D721Med (cell line): ENCODE measurements around the gene TRMT1L.
"Not testable (repeated sequence)": the region's sequence is repeated elsewhere in the genome, so short reads cannot be mapped to it uniquely, and the experiment has no call there.

Source experiments
- DNase-seq: peaks from one replicate; pipeline ENCODE4 v3.0.0; 2011; ENCODE audit warnings: low spot score; ENCODE audit not compliant: insufficient read length
- FAIRE-seq: peaks from 2 replicates; lab custom pipeline; 2011; peaks lifted over from hg19 to GRCh38; lab: Jason Lieb, UNC
- TF ChIP-seq, protein P1 (sequence below): IDR thresholded peaks from 2 replicates; pipeline ENCODE4 v1.5.1; 2012; ENCODE audit warnings: mild to moderate bottlenecking, control low read depth; ENCODE audit not compliant: insufficient read depth; ENCODE audit errors: missing control alignments

TRMT1L gene, protein sequence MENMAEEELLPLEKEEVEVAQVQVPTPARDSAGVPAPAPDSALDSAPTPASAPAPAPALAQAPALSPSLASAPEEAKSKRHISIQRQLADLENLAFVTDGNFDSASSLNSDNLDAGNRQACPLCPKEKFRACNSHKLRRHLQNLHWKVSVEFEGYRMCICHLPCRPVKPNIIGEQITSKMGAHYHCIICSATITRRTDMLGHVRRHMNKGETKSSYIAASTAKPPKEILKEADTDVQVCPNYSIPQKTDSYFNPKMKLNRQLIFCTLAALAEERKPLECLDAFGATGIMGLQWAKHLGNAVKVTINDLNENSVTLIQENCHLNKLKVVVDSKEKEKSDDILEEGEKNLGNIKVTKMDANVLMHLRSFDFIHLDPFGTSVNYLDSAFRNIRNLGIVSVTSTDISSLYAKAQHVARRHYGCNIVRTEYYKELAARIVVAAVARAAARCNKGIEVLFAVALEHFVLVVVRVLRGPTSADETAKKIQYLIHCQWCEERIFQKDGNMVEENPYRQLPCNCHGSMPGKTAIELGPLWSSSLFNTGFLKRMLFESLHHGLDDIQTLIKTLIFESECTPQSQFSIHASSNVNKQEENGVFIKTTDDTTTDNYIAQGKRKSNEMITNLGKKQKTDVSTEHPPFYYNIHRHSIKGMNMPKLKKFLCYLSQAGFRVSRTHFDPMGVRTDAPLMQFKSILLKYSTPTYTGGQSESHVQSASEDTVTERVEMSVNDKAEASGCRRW

DNA sequence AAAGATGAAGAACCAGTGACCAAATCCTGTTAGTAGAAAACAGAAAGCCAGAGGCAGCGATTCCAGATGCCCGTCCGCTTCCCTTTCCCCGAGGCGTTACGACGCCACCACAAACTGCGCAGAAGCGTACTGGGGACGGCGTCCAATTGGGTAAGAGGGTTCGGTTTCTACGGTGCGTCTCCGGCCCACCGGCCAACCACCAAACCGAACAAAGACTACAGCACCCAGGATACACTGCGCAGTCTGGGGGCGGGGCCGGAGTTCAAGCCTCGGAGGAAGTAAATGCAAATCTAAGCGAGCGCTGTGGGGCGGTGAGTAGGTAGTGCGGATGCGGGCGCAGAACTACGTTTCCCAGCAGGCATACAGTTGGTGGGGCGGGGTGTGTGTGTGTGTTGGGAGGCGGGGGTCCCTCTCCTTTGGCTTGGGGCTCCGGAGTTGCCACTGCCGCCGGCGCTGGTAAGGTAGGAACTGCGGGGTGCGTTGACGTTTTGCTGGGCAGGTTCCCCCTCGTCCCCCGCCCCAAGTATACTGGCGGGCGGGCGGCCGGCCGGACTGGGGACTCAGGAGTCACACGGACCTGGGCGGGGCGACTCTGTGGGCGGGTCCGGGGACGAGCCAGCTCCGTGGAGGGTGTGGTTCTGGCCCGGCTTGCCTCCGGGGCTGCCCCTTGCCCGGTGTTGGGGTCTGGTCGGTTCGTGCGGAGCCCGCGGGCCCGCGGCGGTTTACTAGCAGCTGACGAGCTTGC is at the start of gene TRMT1L, which contains the start of gene SWT1:
Gene TRMT1L (minus strand): TSS at position 100 of the 745 bp plus-strand sequence. CDS start 241 bp downstream, outside the sequence.
Gene SWT1 (plus strand): TSS at position 314 of the 745 bp plus-strand sequence. CDS start 3,675 bp downstream, outside the sequence.
- TF ChIP-seq, protein P1, sequence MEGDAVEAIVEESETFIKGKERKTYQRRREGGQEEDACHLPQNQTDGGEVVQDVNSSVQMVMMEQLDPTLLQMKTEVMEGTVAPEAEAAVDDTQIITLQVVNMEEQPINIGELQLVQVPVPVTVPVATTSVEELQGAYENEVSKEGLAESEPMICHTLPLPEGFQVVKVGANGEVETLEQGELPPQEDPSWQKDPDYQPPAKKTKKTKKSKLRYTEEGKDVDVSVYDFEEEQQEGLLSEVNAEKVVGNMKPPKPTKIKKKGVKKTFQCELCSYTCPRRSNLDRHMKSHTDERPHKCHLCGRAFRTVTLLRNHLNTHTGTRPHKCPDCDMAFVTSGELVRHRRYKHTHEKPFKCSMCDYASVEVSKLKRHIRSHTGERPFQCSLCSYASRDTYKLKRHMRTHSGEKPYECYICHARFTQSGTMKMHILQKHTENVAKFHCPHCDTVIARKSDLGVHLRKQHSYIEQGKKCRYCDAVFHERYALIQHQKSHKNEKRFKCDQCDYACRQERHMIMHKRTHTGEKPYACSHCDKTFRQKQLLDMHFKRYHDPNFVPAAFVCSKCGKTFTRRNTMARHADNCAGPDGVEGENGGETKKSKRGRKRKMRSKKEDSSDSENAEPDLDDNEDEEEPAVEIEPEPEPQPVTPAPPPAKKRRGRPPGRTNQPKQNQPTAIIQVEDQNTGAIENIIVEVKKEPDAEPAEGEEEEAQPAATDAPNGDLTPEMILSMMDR, result no peak
- FAIRE-seq (peak; percentile 93), DNase-seq (peak; percentile 61)

DNA sequence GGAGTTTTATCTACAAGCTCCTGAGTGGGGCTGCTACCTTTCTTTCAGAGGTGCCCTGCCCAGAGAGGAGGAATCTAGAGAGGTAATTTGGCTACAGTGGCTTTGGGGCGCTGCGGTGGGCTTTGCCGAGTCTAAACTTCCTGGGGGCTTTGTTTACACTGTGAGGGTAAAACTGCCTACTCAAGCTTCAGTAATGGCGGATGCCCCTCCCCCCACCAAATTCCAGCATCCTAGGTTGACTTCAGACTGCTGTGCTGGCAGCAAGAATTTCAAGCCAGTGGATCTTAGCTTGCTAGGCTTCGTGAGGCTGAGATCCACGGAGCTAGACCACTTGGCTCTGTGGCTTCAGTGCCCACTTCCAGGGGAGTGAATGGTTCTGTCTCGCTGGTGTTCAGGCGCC is 44.1 kb upstream of the TRMT1L start:
- FAIRE-seq (no peak), DNase-seq (no peak)
- TF ChIP-seq, protein P1, result no peak

DNA sequence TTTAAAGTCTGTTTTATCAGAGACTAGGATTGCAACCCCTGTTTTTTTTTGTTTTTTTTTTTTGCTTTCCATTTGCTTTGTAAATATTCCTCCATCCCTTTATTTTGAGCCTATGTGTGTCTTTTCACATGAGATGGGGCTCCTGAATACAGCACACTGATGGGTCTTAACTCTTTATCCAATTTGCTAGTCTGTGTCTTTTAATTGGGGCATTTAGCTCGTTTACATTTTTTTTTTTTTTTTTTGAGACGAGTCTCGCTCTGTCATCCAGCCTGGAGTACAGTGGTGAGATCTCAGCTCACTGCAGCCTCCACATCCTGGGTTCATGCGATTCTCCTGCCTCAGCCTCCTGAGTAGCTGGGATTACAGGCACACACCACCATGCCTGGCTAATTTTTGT is 42.0 kb upstream of the TRMT1L start:
- FAIRE-seq, result not testable (repeated sequence)

DNA sequence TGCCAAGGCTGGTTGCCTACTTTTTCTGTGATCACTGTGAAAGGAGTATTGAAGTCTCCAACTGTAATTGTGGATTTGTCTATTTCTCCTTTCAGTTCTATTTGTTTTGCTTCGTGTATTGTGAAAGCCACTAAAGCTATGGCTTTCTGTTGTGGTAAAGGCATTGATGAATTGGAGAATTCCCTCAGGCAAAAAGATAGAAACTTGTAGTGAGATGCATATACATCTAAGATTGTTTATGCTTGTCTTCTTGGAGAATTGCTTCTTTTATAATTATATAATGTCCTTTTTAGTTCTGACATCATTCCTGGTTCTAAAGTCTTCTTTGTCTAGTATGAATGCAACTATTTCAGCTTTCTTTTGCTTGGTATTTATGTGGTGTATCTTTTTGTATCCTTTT is 37.0 kb upstream of the TRMT1L start:
- TF ChIP-seq, protein P1, result no peak
- FAIRE-seq (no peak), DNase-seq (no peak)

More for the DNA sequence above, 42.0 kb upstream of the TRMT1L start:
- not testable (repeated sequence) for DNase-seq

DNA sequence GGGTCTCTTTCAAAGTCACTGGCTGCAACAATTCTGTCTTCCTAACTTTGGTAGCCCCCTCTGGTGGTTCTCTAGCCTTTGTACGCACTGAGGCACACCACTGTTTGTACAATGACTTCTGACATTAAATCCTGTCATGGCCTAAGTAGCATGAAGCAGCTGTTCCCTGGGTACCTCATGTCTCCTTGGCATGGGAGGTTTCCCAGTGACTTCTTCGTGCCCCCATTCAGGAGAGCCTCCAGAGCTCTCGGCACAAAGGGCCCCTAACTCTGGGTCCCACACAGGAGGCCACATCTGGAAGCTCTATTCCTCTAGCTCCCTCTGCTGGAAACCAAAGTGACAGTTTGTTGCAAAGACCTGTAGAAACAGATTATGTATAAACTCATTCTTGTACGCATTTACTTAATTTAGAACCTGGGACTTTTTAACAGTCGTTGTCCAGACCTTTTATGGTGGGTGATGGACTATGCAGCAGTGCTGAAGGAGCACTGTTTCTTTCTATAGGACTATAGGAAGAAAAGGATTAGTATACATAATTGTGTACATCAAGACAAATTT is 13.6 kb upstream of the TRMT1L start:
- TF ChIP-seq, protein P1, result peak; percentile 80
- FAIRE-seq, result peak; percentile 82
- DNase-seq, result no peak

DNA sequence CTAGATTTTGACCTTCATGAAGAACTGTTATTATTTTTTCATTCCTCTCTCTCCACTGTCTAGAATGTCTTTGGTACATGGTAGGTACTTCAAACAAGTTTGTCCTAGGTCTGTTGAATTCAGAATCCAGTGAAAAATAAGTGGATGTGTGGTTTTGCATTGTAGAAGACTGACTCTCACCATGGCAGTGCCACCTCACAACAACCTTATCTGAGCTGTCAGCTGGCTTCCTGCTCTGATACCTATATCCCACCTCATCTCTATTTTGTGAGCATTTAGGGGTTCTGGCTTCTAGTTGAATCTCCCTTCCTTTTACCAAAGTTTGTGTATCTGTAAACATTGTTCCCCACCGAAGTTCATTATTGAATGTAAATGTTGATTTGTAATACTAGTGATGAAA is 9.4 kb upstream of the TRMT1L start:
- TF ChIP-seq, protein P1, result no peak
- FAIRE-seq, result no peak
- DNase-seq, result no peak

DNA sequence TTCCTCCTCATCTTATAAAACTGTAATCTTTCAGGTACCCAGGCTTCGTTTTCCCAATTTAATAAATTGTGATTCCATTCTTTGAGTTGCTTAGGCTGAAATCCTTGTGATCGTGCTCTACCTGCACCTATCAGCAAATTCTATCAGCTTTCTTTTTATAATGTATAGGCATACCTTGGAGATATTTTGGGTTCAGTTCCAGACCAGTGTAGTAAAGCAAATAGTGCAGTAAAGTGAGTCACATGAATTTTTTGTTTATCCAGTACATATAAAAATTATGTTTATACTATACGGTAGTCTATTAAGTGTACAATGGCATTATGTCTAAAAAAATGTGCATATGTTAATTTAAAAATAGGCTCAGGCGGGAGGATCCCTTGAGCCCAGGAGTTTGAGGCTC is 5.7 kb upstream of the TRMT1L start:
- DNase-seq, result no peak
- TF ChIP-seq, protein P1, result no peak
- FAIRE-seq, result no peak
